Measurements from ENCODE around the gene CR1L.

GRCh38 chr1:207713529-207713928 lies 68.6 kb downstream of the CR1L start:
- no peak for TF ChIP-seq YY1 (IDR thresholded peaks at IDR 0.05; ENCODE audit: low read depth)
- TF ChIP-seq RAD21 (IDR thresholded peaks at IDR 0.05; ENCODE audit: low read depth): no peak
- no peak for TF ChIP-seq REST (IDR thresholded peaks at IDR 0.05; ENCODE audit: low read depth)
- TF ChIP-seq TAF1 (IDR thresholded peaks at IDR 0.05; ENCODE audit: low read depth): no peak
- no peak for TF ChIP-seq EP300 (IDR thresholded peaks at IDR 0.05; ENCODE audit: borderline replicate concordance)
- TF ChIP-seq CEBPB (IDR thresholded peaks at IDR 0.05): no peak
- TF ChIP-seq USF1 (IDR thresholded peaks at IDR 0.05): no peak
- no peak for TF ChIP-seq NFIC (IDR thresholded peaks at IDR 0.05)
- TF ChIP-seq FOXM1 (IDR thresholded peaks at IDR 0.05; ENCODE audit: borderline replicate concordance, low read depth): no peak
- no peak for TF ChIP-seq MAX (IDR thresholded peaks at IDR 0.05)
- TF ChIP-seq ZBTB7A (IDR thresholded peaks at IDR 0.05; ENCODE audit: low read depth): no peak
- no peak for TF ChIP-seq TEAD4 (IDR thresholded peaks at IDR 0.05)
- TF ChIP-seq EGR1 (IDR thresholded peaks at IDR 0.05): no peak
